ENCODE data around the gene DOCK2. TPM values are rescaled to one million over a fixed set of nuclear protein-coding genes. Genes with fewer than 3 reads are reported as not detected.

The DOCK2 gene
- total RNA-seq, 6 donors from 2014 or later, result 46.7 to 150 (median 73.8) TPM

GRCh38 chr5:169688106-169688505, 51.0 kb downstream of the DOCK2 start:
- WGBS, 2 donors, result 40 to 48% methylated on average over 3 of the region's 3 CpGs
- H3K27me3 ChIP-seq, result no peaks in the 10 kb centered on the region
- DNase-seq, result no peak

GRCh38 chr5:169691471-169691870, 54.4 kb downstream of the DOCK2 start:
- Histone ChIP-seq H3K4me3 (no peak overlapping the region), H3K27ac (no peak overlapping the region), H3K27me3 (no peaks in the 10 kb centered on the region), H3K36me3 (peaks cover 0 to 7% (median 2%) of the 10 kb centered on the region in 4 donors), H3K9me3 (no peaks in the 10 kb centered on the region), H3K4me1 (no peaks in the 10 kb centered on the region)
- TF ChIP-seq CTCF (IDR thresholded peaks at IDR 0.05), result no peak
- TF ChIP-seq EP300 (IDR thresholded peaks at IDR 0.05), result no peak
- no peak for TF ChIP-seq POLR2AphosphoS5 (IDR thresholded peaks at IDR 0.05)
- no peak for TF ChIP-seq POLR2A (IDR thresholded peaks at IDR 0.05)
- DNase-seq, result no peak
- no peak for ATAC-seq (ENCODE audit: low FRiP score in 2 of 2)
- WGBS, 2 donors, result 41 to 43% methylated on average over 1 of the region's 1 CpG

More at GRCh38 chr5:169688106-169688505, 51.0 kb downstream of the DOCK2 start:
- no peak for TF ChIP-seq POLR2AphosphoS5 (IDR thresholded peaks at IDR 0.05)
- TF ChIP-seq EP300 (IDR thresholded peaks at IDR 0.05), result no peak
- TF ChIP-seq CTCF (IDR thresholded peaks at IDR 0.05), result no peak
- no peak for TF ChIP-seq POLR2A (IDR thresholded peaks at IDR 0.05)
- Histone ChIP-seq H3K9me3 (no peaks in the 10 kb centered on the region), H3K4me1 (no peaks in the 10 kb centered on the region), H3K4me3 (no peak overlapping the region), H3K36me3 (peaks cover 0 to 7% (median 2%) of the 10 kb centered on the region in 4 donors), H3K27ac (no peak overlapping the region)
- no peak for ATAC-seq (ENCODE audit: low FRiP score in 2 of 2)

- Histone ChIP-seq H3K27me3 (no peaks in the 10 kb centered on the region), H3K27ac (no peak overlapping the region), H3K4me1 (no peaks in the 10 kb centered on the region), H3K4me3 (no peak overlapping the region), H3K36me3 (peaks cover 0 to 5% (median 2%) of the 10 kb centered on the region in 4 donors), H3K9me3 (no peaks in the 10 kb centered on the region)
- WGBS, 2 donors, result 85 to 93% methylated on average over 3 of the region's 3 CpGs
- DNase-seq (no peak), ATAC-seq (ENCODE audit: low FRiP score in 2 of 2) (no peak)
- TF ChIP-seq POLR2AphosphoS5 (IDR thresholded peaks at IDR 0.05) (no peak), EP300 (IDR thresholded peaks at IDR 0.05) (no peak), POLR2A (IDR thresholded peaks at IDR 0.05) (no peak), CTCF (IDR thresholded peaks at IDR 0.05) (no peak)
Measured at GRCh38 chr5:169694091-169694625, 57.1 kb downstream of the DOCK2 start.

- H3K27ac ChIP-seq, result no peak overlapping the region
- 84 to 85% methylated on average over 6 of the region's 6 CpGs for WGBS, 2 donors
- no peak for TF ChIP-seq POLR2A (IDR thresholded peaks at IDR 0.05)
- TF ChIP-seq EP300 (IDR thresholded peaks at IDR 0.05), result no peak
Measured at GRCh38 chr5:169695025-169695625, 58.0 kb downstream of the DOCK2 start.

GRCh38 chr5:169695919-169696490, 58.9 kb downstream of the DOCK2 start:
- Histone ChIP-seq H3K27ac (no peak overlapping the region), H3K36me3 (peaks cover 0 to 6% (median 0%) of the 10 kb centered on the region in 4 donors), H3K9me3 (no peaks in the 10 kb centered on the region), H3K27me3 (no peaks in the 10 kb centered on the region), H3K4me1 (no peaks in the 10 kb centered on the region), H3K4me3 (no peak overlapping the region)
- ATAC-seq (ENCODE audit: low FRiP score in 2 of 2) (peak in 1 of 2 donors; percentile 30), DNase-seq (no peak)
- TF ChIP-seq EP300 (IDR thresholded peaks at IDR 0.05) (no peak), POLR2A (IDR thresholded peaks at IDR 0.05) (no peak), POLR2AphosphoS5 (IDR thresholded peaks at IDR 0.05) (no peak), CTCF (IDR thresholded peaks at IDR 0.05) (no peak)
- WGBS, 2 donors, result 81 to 86% methylated on average over 8 of the region's 8 CpGs

More at GRCh38 chr5:169695025-169695625, 58.0 kb downstream of the DOCK2 start:
- Histone ChIP-seq H3K36me3 (peaks cover 0 to 6% (median 0%) of the 10 kb centered on the region in 4 donors), H3K9me3 (no peaks in the 10 kb centered on the region), H3K4me3 (no peak overlapping the region), H3K27me3 (no peaks in the 10 kb centered on the region), H3K4me1 (no peaks in the 10 kb centered on the region)
- ATAC-seq (ENCODE audit: low FRiP score in 2 of 2) (no peak), DNase-seq (no peak)

Data from upper lobe of left lung (tissue), 6 donors.